ENCODE data around the gene TBX4. TPM values are rescaled to one million over a fixed set of nuclear protein-coding genes. Genes with fewer than 3 reads are reported as not detected.

TBX4 gene
- total and polyA plus RNA-seq, 2 experiments from 2014 or later, result not detected

- no peaks in the 10 kb centered on the region for H3K4me1 ChIP-seq (ENCODE audit: insufficient read depth)
- H3F3A ChIP-seq (ENCODE audit: insufficient read depth), result no peaks in the 10 kb centered on the region
- H3K27ac ChIP-seq, result no peak overlapping the region
- H2AFZ ChIP-seq, result no peak overlapping the region
- H3K9ac ChIP-seq, result no peak overlapping the region
- DNase-seq, result no peak
- no peaks in the 10 kb centered on the region for H3K79me2 ChIP-seq (ENCODE audit: insufficient read depth)
- in situ Hi-C loops (cut with MboI), result no loop called here
- no peaks in the 10 kb centered on the region for H3K9me2 ChIP-seq (ENCODE audit: insufficient read depth)
- no peak for TF ChIP-seq EZH2phosphoT487 (IDR thresholded peaks at IDR 0.05; ENCODE audit: insufficient read depth, low read depth)
- no peak for TF ChIP-seq EZH2 (IDR thresholded peaks at IDR 0.05; ENCODE audit: insufficient read depth, poor library complexity, severe bottlenecking)
- H3K27me3 ChIP-seq (replicated peaks; ENCODE audit: insufficient read depth), result peaks cover 37% of the 10 kb centered on the region
- H4K20me1 ChIP-seq (ENCODE audit: insufficient read depth), result no peaks in the 10 kb centered on the region
- no peaks in the 10 kb centered on the region for H3K36me3 ChIP-seq (ENCODE audit: low read depth)
- no peak overlapping the region for H3K4me2 ChIP-seq (ENCODE audit: unreplicated experiment)
- WGBS, 2 experiments (ENCODE audit: low coverage in 1 of 2, low lambda C conversion rate in 2 of 2, missing lambda C conversion rate in 2 of 2), result 84 to 85% methylated on average over 21 of the region's 21 CpGs
- H3K4me3 ChIP-seq, result no peak overlapping the region
- H3K9me3 ChIP-seq (ENCODE audit: low read depth), result no peaks in the 10 kb centered on the region
Observed at GRCh38 chr17:61464130-61464842, 12.1 kb downstream of the TBX4 start.

- H3K9me3 ChIP-seq (ENCODE audit: low read depth), result no peaks in the 10 kb centered on the region
- peaks cover 32% of the 10 kb centered on the region for H3K27me3 ChIP-seq (replicated peaks; ENCODE audit: insufficient read depth)
- H3K79me2 ChIP-seq (ENCODE audit: insufficient read depth), result no peaks in the 10 kb centered on the region
- no peaks in the 10 kb centered on the region for H3K36me3 ChIP-seq (ENCODE audit: low read depth)
- no peaks in the 10 kb centered on the region for H3F3A ChIP-seq (ENCODE audit: insufficient read depth)
- no peak overlapping the region for H3K4me3 ChIP-seq
- no peak overlapping the region for H2AFZ ChIP-seq
- WGBS, 2 experiments (ENCODE audit: low coverage in 1 of 2, low lambda C conversion rate in 2 of 2, missing lambda C conversion rate in 2 of 2), result 87 to 91% methylated on average over 3 of the region's 3 CpGs
- no peaks in the 10 kb centered on the region for H4K20me1 ChIP-seq (ENCODE audit: insufficient read depth)
- H3K9me2 ChIP-seq (ENCODE audit: insufficient read depth), result no peaks in the 10 kb centered on the region
- DNase-seq, result no peak
- TF ChIP-seq EZH2phosphoT487 (IDR thresholded peaks at IDR 0.05; ENCODE audit: insufficient read depth, low read depth) (no peak), EZH2 (IDR thresholded peaks at IDR 0.05; ENCODE audit: insufficient read depth, poor library complexity, severe bottlenecking) (no peak)
- H3K27ac ChIP-seq, result no peak overlapping the region
- H3K9ac ChIP-seq, result no peak overlapping the region
- H3K4me2 ChIP-seq (ENCODE audit: unreplicated experiment), result no peak overlapping the region
- in situ Hi-C loops (cut with MboI), result no loop called here
- H3K4me1 ChIP-seq (ENCODE audit: insufficient read depth), result no peaks in the 10 kb centered on the region
Observed at GRCh38 chr17:61464843-61465180, 12.6 kb downstream of the TBX4 start.

GRCh38 chr17:61465550-61466237 lies 13.5 kb downstream of the TBX4 start:
- no peak overlapping the region for H3K9ac ChIP-seq
- no peaks in the 10 kb centered on the region for H4K20me1 ChIP-seq (ENCODE audit: insufficient read depth)
- 64 to 68% methylated on average over 17 of the region's 17 CpGs for WGBS, 2 experiments (ENCODE audit: low coverage in 1 of 2, low lambda C conversion rate in 2 of 2, missing lambda C conversion rate in 2 of 2)
- H3K9me3 ChIP-seq (ENCODE audit: low read depth), result no peaks in the 10 kb centered on the region
- H3K4me2 ChIP-seq (ENCODE audit: unreplicated experiment), result no peak overlapping the region
- H3K9me2 ChIP-seq (ENCODE audit: insufficient read depth), result no peaks in the 10 kb centered on the region
- in situ Hi-C loops (cut with MboI), result no loop called here
- H3F3A ChIP-seq (ENCODE audit: insufficient read depth), result no peaks in the 10 kb centered on the region
- no peaks in the 10 kb centered on the region for H3K79me2 ChIP-seq (ENCODE audit: insufficient read depth)
- H3K4me3 ChIP-seq, result no peak overlapping the region
- H3K27me3 ChIP-seq (replicated peaks; ENCODE audit: insufficient read depth), result peaks cover 23% of the 10 kb centered on the region
- no peaks in the 10 kb centered on the region for H3K4me1 ChIP-seq (ENCODE audit: insufficient read depth)
- no peak overlapping the region for H3K27ac ChIP-seq
- no peaks in the 10 kb centered on the region for H3K36me3 ChIP-seq (ENCODE audit: low read depth)
- DNase-seq, result no peak
- TF ChIP-seq EZH2 (IDR thresholded peaks at IDR 0.05; ENCODE audit: insufficient read depth, poor library complexity, severe bottlenecking) (no peak), EZH2phosphoT487 (IDR thresholded peaks at IDR 0.05; ENCODE audit: insufficient read depth, low read depth) (no peak)
- no peak overlapping the region for H2AFZ ChIP-seq

GRCh38 chr17:61466246-61466645 lies 14.0 kb downstream of the TBX4 start:
- no peak overlapping the region for H3K27ac ChIP-seq
- H3K4me2 ChIP-seq (ENCODE audit: unreplicated experiment), result no peak overlapping the region

More at GRCh38 chr17:61466246-61466645, 14.0 kb downstream of the TBX4 start:
- Histone ChIP-seq H3K79me2 (ENCODE audit: insufficient read depth) (no peaks in the 10 kb centered on the region), H3K27me3 (replicated peaks; ENCODE audit: insufficient read depth) (peaks cover 18% of the 10 kb centered on the region), H3K4me1 (ENCODE audit: insufficient read depth) (no peaks in the 10 kb centered on the region), H2AFZ (no peak overlapping the region), H3K4me3 (no peak overlapping the region), H3K9me3 (ENCODE audit: low read depth) (no peaks in the 10 kb centered on the region), H4K20me1 (ENCODE audit: insufficient read depth) (no peaks in the 10 kb centered on the region), H3K9ac (no peak overlapping the region), H3K9me2 (ENCODE audit: insufficient read depth) (no peaks in the 10 kb centered on the region), H3F3A (ENCODE audit: insufficient read depth) (no peaks in the 10 kb centered on the region), H3K36me3 (ENCODE audit: low read depth) (no peaks in the 10 kb centered on the region)
- 74 to 82% methylated on average over 7 of the region's 7 CpGs for WGBS, 2 experiments (ENCODE audit: low coverage in 1 of 2, low lambda C conversion rate in 2 of 2, missing lambda C conversion rate in 2 of 2)
- no peak for TF ChIP-seq EZH2phosphoT487 (IDR thresholded peaks at IDR 0.05; ENCODE audit: insufficient read depth, low read depth)
- TF ChIP-seq EZH2 (IDR thresholded peaks at IDR 0.05; ENCODE audit: insufficient read depth, poor library complexity, severe bottlenecking), result no peak
- in situ Hi-C loops (cut with MboI), result no loop called here
- no peak for DNase-seq
